Measurements from ENCODE around the gene SPRYD4. TPM values are rescaled to one million over a fixed set of nuclear protein-coding genes. Genes with fewer than 3 reads are reported as not detected.

Gene SPRYD4
- total and polyA plus RNA-seq, 9 of the 15 experiments (the other 6 are each of a cell fraction or from before 2014, with no cell fraction given) = 1.8 to 4.7 (median 2.8) TPM

GRCh38 chr12:56468216-56469006 is at the start of gene SPRYD4 (continued):
- TF ChIP-seq SRF (CRISPR knock-in tag; IDR thresholded peaks at IDR 0.05) = peak in 1 of 2 experiments; percentile 58; a peak in 2 of 4 replicates
- 0 out of 4 replicates have a peak, but pooled peaks of 1 of the 2 experiments have one; percentile 15 for TF ChIP-seq BCLAF1 (IDR thresholded peaks at IDR 0.05; ENCODE audit: borderline replicate concordance in 1 of 2, control insufficient read depth in 1 of 2, low read depth in 2 of 2, low read length in 1 of 2)
- no peak for TF ChIP-seq NR2F6 (CRISPR knock-in tag; IDR thresholded peaks at IDR 0.05)
- no peak for TF ChIP-seq ZFP1 (CRISPR knock-in tag; IDR thresholded peaks at IDR 0.05)
- TF ChIP-seq CREBBP (IDR thresholded peaks at IDR 0.05; ENCODE audit: low read depth, low read length) = no peak
- peak; percentile 64 for TF ChIP-seq AFF4 (CRISPR knock-in tag; IDR thresholded peaks at IDR 0.05)
- peak; percentile 98 for TF ChIP-seq NKRF (IDR thresholded peaks at IDR 0.05; ENCODE audit: borderline replicate concordance)
- peak; percentile 65; the same call in 1 of the 2 replicates for TF ChIP-seq HDAC2 (IDR thresholded peaks at IDR 0.05)
- peak; percentile 88 for TF ChIP-seq ATF7 (IDR thresholded peaks at IDR 0.05)
- TF ChIP-seq GTF2E2 (tag; IDR thresholded peaks at IDR 0.05) = peak; percentile 92
- peak; percentile 66 for TF ChIP-seq TOE1 (IDR thresholded peaks at IDR 0.05; ENCODE audit: borderline replicate concordance)
- no peak; the same call in 1 of the 2 replicates for TF ChIP-seq TOE1 (CRISPR knock-in tag; IDR thresholded peaks at IDR 0.05; ENCODE audit: borderline replicate concordance, low read depth)
- TF ChIP-seq HMGN3 (IDR thresholded peaks at IDR 0.05; ENCODE audit: borderline replicate concordance, extremely low read depth, insufficient read length, low read depth, low read length) = peak; percentile 93
- no peak for TF ChIP-seq ZNF699 (CRISPR knock-in tag; IDR thresholded peaks at IDR 0.05; ENCODE audit: insufficient replicate concordance)
- TF ChIP-seq SIX5 (IDR thresholded peaks at IDR 0.05; ENCODE audit: borderline replicate concordance in 1 of 2, insufficient read depth in 1 of 2, low read depth in 1 of 2, low read length in 2 of 2) = peak in 1 of 2 experiments; percentile 9; a peak in 1 of 4 replicates
- no peak for TF ChIP-seq DACH1 (IDR thresholded peaks at IDR 0.05; ENCODE audit: partially characterized antibody)
- peak; percentile 92 for TF ChIP-seq TAF7 (tag; IDR thresholded peaks at IDR 0.05)

Data from K562 (cell line).